Endothelial cell of umbilical vein (primary cell): ENCODE data around the gene BLOC1S6. TPM values are rescaled to one million over a fixed set of nuclear protein-coding genes. Genes with fewer than 3 reads are reported as not detected.

Experiments used
- BruUV-seq: library from RNA; stranded (reverse); fragments of 400-500 nt; replicated peaks from 2 replicates; lab custom pipeline; 2021; lab: Mats Ljungman, UMichigan
- CTCF ChIA-PET: fragments of 300-600, 350-600 bp; sonication (Branson Sonifier 250); formaldehyde crosslinking; loops from one replicate; lab custom pipeline; 2021; ENCODE audit warnings: antibody characterized with exemption, inconsistent platforms; lab: Charles Lee
- POLR2A ChIA-PET: fragments of 300-600, 350-600 bp; sonication (Branson Sonifier 250); formaldehyde crosslinking; loops from one replicate; lab custom pipeline; 2021; ENCODE audit warnings: antibody characterized with exemption, inconsistent platforms; lab: Charles Lee
- DNase-seq: peaks from one replicate; pipeline ENCODE4 v3.0.0-alpha.2; 2011; ENCODE audit warnings: low read depth, low spot score
- FAIRE-seq: peaks from 2 replicates; lab custom pipeline; 2011; peaks lifted over from hg19 to GRCh38; lab: Jason Lieb, UNC
- H2AFZ ChIP-seq: 2 replicates; pipeline ENCODE4 v1.6.0; 2012; ENCODE audit warnings: low read depth, low read length, control low read depth, inconsistent platforms
- H3K27ac ChIP-seq: 2 replicates; pipeline ENCODE4 v1.5.1; 2011; ENCODE audit warnings: low read depth, mild to moderate bottlenecking, control low read depth, low read length, moderate library complexity; ENCODE audit not compliant: insufficient read depth
- H3K27me3 ChIP-seq, 2 experiments: 2 replicates each; pipeline versions ENCODE4 v1.6.0 to v1.6.1; 2011; ENCODE audit warnings: low read length in 2 of 2, mixed read lengths in 1 of 2; ENCODE audit not compliant: control insufficient read depth in 2 of 2, insufficient read depth in 2 of 2
- H3K36me3 ChIP-seq, 2 experiments: 2 replicates in 1 of 2; 3 replicates in 1 of 2; pipeline ENCODE4 v1.5.1; 2011; ENCODE audit warnings: low read length in 2 of 2, mild to moderate bottlenecking in 1 of 2, moderate library complexity in 1 of 2; ENCODE audit not compliant: control insufficient read depth in 2 of 2, insufficient read depth in 2 of 2; ENCODE audit errors: extremely low read depth in 1 of 2
- H3K4me1 ChIP-seq: 3 replicates; pipeline ENCODE4 v1.5.1; 2011; ENCODE audit warnings: mild to moderate bottlenecking, low read length; ENCODE audit not compliant: control insufficient read depth, insufficient read depth; ENCODE audit errors: extremely low read depth
- H3K4me2 ChIP-seq: 2 replicates; pipeline ENCODE4 v1.6.1; 2011; ENCODE audit warnings: low read length, control low read depth, mixed read lengths; ENCODE audit not compliant: insufficient read depth
- H3K4me3 ChIP-seq, 3 experiments: fragments of 200-600 bp in 1 of 3; sonication (generic), shearing (Covaris generic) in 1 of 3; replicated peaks in 1 of 3; 2 replicates each; pipeline ENCODE4 v1.5.1; 2011 to 2016; ENCODE audit warnings: control low read depth in 3 of 3, low read length in 3 of 3, mild to moderate bottlenecking in 2 of 3, inconsistent platforms in 1 of 3, low read depth in 1 of 3, moderate library complexity in 1 of 3; ENCODE audit not compliant: insufficient read depth in 1 of 3
- H3K79me2 ChIP-seq: 2 replicates; pipeline ENCODE4 v1.6.0; 2012; ENCODE audit warnings: low read length, inconsistent platforms; ENCODE audit not compliant: control insufficient read depth, insufficient read depth
- H3K9ac ChIP-seq: replicated peaks from 2 replicates; pipeline ENCODE3; 2011; ENCODE audit warnings: low read length, control low read depth; ENCODE audit not compliant: insufficient read depth; ENCODE audit errors: extremely low read depth
- H3K9me1 ChIP-seq: replicated peaks from 3 replicates; pipeline ENCODE4 v1.6.0; 2011; ENCODE audit warnings: mild to moderate bottlenecking, low read length; ENCODE audit not compliant: control insufficient read depth, insufficient read depth; ENCODE audit errors: extremely low read depth
- H3K9me3 ChIP-seq: replicated peaks from 2 replicates; pipeline ENCODE4 v1.5.1; 2012; ENCODE audit warnings: low read length, inconsistent platforms; ENCODE audit not compliant: control insufficient read depth, insufficient read depth
- H4K20me1 ChIP-seq: replicated peaks from 2 replicates; pipeline ENCODE3; 2011; ENCODE audit warnings: mild to moderate bottlenecking, low read length; ENCODE audit not compliant: control insufficient read depth, insufficient read depth; ENCODE audit errors: extremely low read depth
- CTCF ChIP-seq, 2 donors: IDR thresholded peaks; 1 replicate in 1 of 2; 2 replicates in 1 of 2; pipeline ENCODE4 v1.5.1; 2011; ENCODE audit warnings: low read length in 2 of 2, mild to moderate bottlenecking in 2 of 2, moderate library complexity in 2 of 2, control low read depth in 1 of 2, inconsistent platforms in 1 of 2, low read depth in 1 of 2; ENCODE audit not compliant: insufficient read depth in 1 of 2; ENCODE audit errors: extremely low read depth in 1 of 2
- EZH2 ChIP-seq: IDR thresholded peaks from 2 replicates; pipeline ENCODE4 v1.6.1; 2012; ENCODE audit warnings: borderline replicate concordance, low read depth, mild to moderate bottlenecking, moderate library complexity, low read length, inconsistent platforms; ENCODE audit not compliant: severe bottlenecking
- FOS ChIP-seq: IDR thresholded peaks from 2 replicates; pipeline ENCODE4 v1.6.1; 2011; ENCODE audit warnings: mild to moderate bottlenecking, low read length, moderate library complexity, borderline replicate concordance; ENCODE audit not compliant: insufficient read depth
- GATA2 ChIP-seq: IDR thresholded peaks from 2 replicates; pipeline ENCODE4 v1.7.0; 2011; ENCODE audit warnings: low read depth, mild to moderate bottlenecking, moderate library complexity, mixed read lengths, low read length; ENCODE audit not compliant: insufficient read length, insufficient read depth
- JUN ChIP-seq: IDR thresholded peaks from 2 replicates; pipeline ENCODE4 v1.6.1; 2011; ENCODE audit warnings: borderline replicate concordance, low read depth; ENCODE audit not compliant: insufficient read length, insufficient read depth
- MAX ChIP-seq: IDR thresholded peaks from 2 replicates; pipeline ENCODE4 v1.6.1; 2011; ENCODE audit not compliant: insufficient read depth, insufficient read length
- MYC ChIP-seq: IDR thresholded peaks from one replicate; pipeline ENCODE4 v1.6.1; 2011; ENCODE audit warnings: mild to moderate bottlenecking, low read depth, low read length
- POLR2A ChIP-seq: IDR thresholded peaks from 2 replicates; pipeline ENCODE4 v1.6.1; 2012; ENCODE audit warnings: low read depth, mild to moderate bottlenecking, control low read depth, low read length
- POLR2AphosphoS5 ChIP-seq: IDR thresholded peaks from 2 replicates; pipeline ENCODE4 v1.6.1; 2012; ENCODE audit warnings: low read depth, mild to moderate bottlenecking, control low read depth, low read length, moderate library complexity; ENCODE audit not compliant: insufficient read depth
- dilution Hi-C: fragments of 300-500 bp; cut with MboI; formaldehyde crosslinking; loops from one replicate; pipeline ENCODE4 v1.15.0; 2019; ENCODE audit warnings: low sequenced_read_pairs; ENCODE audit not compliant: extremely low pct_ligation_motif_present
- intact Hi-C: fragments of 100-400 bp; cut with micrococcal nuclease; formaldehyde crosslinking; loops from one replicate; pipeline ENCODE4 v1.10.0; 2022
- polyA plus RNA-seq, 4 experiments: library from polyadenylated mRNA; depleted of rRNA in 3 of 4; stranded (reverse) in 3 of 4; unstranded in 1 of 4; fragments of >200 nt; gene quantifications; 2 replicates each; pipeline versions ENCODE4 v1.2.1 to v1.2.3, GENCODE V29; 2011 to 2012; ENCODE audit warnings: missing spikeins in 1 of 4
- total RNA-seq: library from RNA; stranded (reverse); gene quantifications from 2 replicates; pipeline ENCODE4 v1.2.3, GENCODE V29; 2021

BLOC1S6 gene
- total and polyA plus RNA-seq, 2 donors (not counting 3 experiments of a cell fraction or from before 2014, with no cell fraction given) = 8.2 to 39.2 TPM

GRCh38 chr15:45581919-45582318 lies 5.3 kb upstream of the BLOC1S6 start:
- Histone ChIP-seq H3K27me3 (peaks cover 3 to 4% of the 10 kb centered on the region in 2 experiments), H4K20me1 (no peaks in the 10 kb centered on the region), H3K4me2 (no peak overlapping the region), H3K27ac (no peak overlapping the region), H2AFZ (no peak overlapping the region), H3K9me3 (no peaks in the 10 kb centered on the region), H3K9me1 (no peaks in the 10 kb centered on the region), H3K4me1 (peaks cover 5% of the 10 kb centered on the region), H3K4me3 (no peak overlapping the region), H3K9ac (no peak overlapping the region), H3K36me3 (no peaks in the 10 kb centered on the region), H3K79me2 (no peaks in the 10 kb centered on the region)
- CTCF ChIA-PET = no interaction called here
- DNase-seq (no peak), FAIRE-seq (no peak)
- dilution Hi-C loops (no loop called here), intact Hi-C loops (no loop called here)
- no TSS peak for BruUV-seq
- TF ChIP-seq JUN = no peak
- no peak for TF ChIP-seq POLR2AphosphoS5
- TF ChIP-seq POLR2A = no peak
- no peak for TF ChIP-seq CTCF (IDR thresholded peaks at IDR 0.05; ENCODE audit: extremely low read depth in 1 of 2, insufficient read depth in 1 of 2, low read depth in 1 of 2, low read length in 2 of 2)
- TF ChIP-seq MAX = no peak
- TF ChIP-seq GATA2 = no peak
- no peak for TF ChIP-seq MYC
- no peak for TF ChIP-seq EZH2
- no peak for TF ChIP-seq FOS
- POLR2A ChIA-PET = no interaction called here
